ENCODE results near the gene MACROH2A1.

The MACROH2A1 gene

DNA sequence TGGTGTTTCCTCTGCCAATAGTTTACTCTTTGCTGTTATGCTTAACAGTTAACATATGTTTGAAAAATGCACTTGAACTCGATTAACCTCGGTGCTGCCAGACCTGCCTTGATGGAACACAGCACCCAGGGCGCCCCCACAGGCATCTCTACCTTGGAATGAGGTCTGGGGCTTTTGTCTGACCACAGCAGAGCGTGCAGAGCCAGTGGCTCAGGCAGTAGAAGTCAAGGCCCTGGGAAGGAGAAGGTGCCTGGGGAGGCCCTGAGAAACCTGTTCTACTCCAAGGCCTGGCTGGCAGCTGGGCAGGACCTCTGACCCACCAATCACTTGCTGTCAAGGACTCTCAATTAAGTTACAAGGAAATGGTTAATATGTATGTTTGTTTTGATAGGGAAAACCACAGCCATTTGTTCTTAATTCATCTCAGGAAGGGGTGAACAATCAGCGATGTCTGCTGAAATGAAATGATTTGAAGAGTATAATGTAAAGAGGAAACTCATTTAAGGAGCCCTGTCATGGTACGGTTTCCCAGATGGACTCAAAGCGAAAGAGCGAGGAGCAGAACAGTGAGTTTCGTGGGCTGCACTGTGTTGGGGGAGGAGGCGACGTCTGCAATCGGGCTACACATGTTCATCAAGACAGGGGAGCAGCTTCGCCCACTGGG is 21.9 kb downstream of the MACROH2A1 start:
- Histone ChIP-seq H3K4me2 (ENCODE audit: low read length) (peak overlapping the region; percentile 50), H2AFZ (ENCODE audit: low read depth, low read length) (no peak overlapping the region), H3K4me1 (ENCODE audit: low read length) (peaks cover 22% of the 10 kb centered on the region), H3K27me3 (ENCODE audit: low read depth, low read length) (no peaks in the 10 kb centered on the region), H3K36me3 (replicated peaks; ENCODE audit: low read depth, low read length) (peaks cover 46% of the 10 kb centered on the region), H3K4me3 (ENCODE audit: low read length) (0 out of 2 replicates have a peak overlapping the region, but pooled peaks have one; percentile 32), H4K20me1 (ENCODE audit: insufficient read depth, low read length) (peaks cover 62% of the 10 kb centered on the region), H3K27ac (ENCODE audit: low read length) (no peak overlapping the region), H3K9me3 (ENCODE audit: insufficient read depth, low read length) (no peaks in the 10 kb centered on the region), H3K79me2 (ENCODE audit: low read length) (peaks cover 62% of the 10 kb centered on the region), H3K9ac (ENCODE audit: low read length) (no peak overlapping the region)
- TF ChIP-seq, protein P1, sequence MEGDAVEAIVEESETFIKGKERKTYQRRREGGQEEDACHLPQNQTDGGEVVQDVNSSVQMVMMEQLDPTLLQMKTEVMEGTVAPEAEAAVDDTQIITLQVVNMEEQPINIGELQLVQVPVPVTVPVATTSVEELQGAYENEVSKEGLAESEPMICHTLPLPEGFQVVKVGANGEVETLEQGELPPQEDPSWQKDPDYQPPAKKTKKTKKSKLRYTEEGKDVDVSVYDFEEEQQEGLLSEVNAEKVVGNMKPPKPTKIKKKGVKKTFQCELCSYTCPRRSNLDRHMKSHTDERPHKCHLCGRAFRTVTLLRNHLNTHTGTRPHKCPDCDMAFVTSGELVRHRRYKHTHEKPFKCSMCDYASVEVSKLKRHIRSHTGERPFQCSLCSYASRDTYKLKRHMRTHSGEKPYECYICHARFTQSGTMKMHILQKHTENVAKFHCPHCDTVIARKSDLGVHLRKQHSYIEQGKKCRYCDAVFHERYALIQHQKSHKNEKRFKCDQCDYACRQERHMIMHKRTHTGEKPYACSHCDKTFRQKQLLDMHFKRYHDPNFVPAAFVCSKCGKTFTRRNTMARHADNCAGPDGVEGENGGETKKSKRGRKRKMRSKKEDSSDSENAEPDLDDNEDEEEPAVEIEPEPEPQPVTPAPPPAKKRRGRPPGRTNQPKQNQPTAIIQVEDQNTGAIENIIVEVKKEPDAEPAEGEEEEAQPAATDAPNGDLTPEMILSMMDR (IDR thresholded peaks at IDR 0.05; ENCODE audit: low read depth, low read length) = no peak
- TF ChIP-seq EZH2phosphoT487 (IDR thresholded peaks at IDR 0.05; ENCODE audit: low read depth) = no peak

DNA sequence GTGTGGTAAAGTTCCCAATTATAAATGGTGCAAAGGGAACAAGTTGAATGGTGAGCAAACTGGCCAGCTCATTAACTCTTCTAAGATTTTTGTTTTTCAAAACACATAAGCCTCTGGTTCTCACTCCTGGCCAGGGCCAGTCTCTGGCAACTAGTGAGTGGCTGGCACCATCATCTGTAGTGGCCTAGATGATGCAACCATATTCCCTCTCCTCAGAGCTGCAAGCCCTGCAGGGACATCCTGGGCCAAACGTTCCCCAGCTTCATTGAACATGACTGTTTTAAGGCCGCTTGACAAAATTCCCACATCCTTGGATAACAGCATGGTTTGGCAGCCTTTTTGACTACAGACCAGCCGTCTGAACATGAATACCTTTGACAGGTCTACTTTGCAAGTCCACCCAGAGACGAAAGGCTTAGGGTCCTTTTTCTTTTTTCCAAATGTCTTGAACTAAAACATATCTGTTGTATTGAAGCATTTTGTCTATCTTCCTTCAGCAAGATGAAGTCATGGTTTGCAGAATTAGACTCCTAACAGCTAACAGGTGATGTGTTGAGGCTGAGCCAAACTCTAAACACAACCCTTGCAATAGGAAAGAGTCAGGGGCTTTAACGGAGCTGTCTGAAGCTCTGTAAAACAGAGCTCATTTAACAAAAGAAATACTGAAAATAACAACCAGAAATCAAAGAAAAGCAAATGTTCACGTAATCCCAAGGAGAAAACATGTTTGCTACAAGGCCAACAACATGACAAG is 23.8 kb downstream of the MACROH2A1 start:
- no peaks in the 10 kb centered on the region for H3K9me3 ChIP-seq (ENCODE audit: insufficient read depth, low read length)
- no peak for TF ChIP-seq EZH2phosphoT487 (IDR thresholded peaks at IDR 0.05; ENCODE audit: low read depth)
- TF ChIP-seq, protein P1 (IDR thresholded peaks at IDR 0.05; ENCODE audit: low read depth, low read length) = no peak
- H3K27me3 ChIP-seq (ENCODE audit: low read depth, low read length) = no peaks in the 10 kb centered on the region
- H3K4me1 ChIP-seq (ENCODE audit: low read length) = peaks cover 22% of the 10 kb centered on the region
- H2AFZ ChIP-seq (ENCODE audit: low read depth, low read length) = no peak overlapping the region
- peaks cover 56% of the 10 kb centered on the region for H4K20me1 ChIP-seq (ENCODE audit: insufficient read depth, low read length)
- peaks cover 63% of the 10 kb centered on the region for H3K79me2 ChIP-seq (ENCODE audit: low read length)
- peaks cover 41% of the 10 kb centered on the region for H3K36me3 ChIP-seq (replicated peaks; ENCODE audit: low read depth, low read length)
- H3K4me3 ChIP-seq (ENCODE audit: low read length) = no peak overlapping the region
- H3K9ac ChIP-seq (ENCODE audit: low read length) = no peak overlapping the region
- H3K27ac ChIP-seq (ENCODE audit: low read length) = no peak overlapping the region
- H3K4me2 ChIP-seq (ENCODE audit: low read length) = no peak overlapping the region

DNA sequence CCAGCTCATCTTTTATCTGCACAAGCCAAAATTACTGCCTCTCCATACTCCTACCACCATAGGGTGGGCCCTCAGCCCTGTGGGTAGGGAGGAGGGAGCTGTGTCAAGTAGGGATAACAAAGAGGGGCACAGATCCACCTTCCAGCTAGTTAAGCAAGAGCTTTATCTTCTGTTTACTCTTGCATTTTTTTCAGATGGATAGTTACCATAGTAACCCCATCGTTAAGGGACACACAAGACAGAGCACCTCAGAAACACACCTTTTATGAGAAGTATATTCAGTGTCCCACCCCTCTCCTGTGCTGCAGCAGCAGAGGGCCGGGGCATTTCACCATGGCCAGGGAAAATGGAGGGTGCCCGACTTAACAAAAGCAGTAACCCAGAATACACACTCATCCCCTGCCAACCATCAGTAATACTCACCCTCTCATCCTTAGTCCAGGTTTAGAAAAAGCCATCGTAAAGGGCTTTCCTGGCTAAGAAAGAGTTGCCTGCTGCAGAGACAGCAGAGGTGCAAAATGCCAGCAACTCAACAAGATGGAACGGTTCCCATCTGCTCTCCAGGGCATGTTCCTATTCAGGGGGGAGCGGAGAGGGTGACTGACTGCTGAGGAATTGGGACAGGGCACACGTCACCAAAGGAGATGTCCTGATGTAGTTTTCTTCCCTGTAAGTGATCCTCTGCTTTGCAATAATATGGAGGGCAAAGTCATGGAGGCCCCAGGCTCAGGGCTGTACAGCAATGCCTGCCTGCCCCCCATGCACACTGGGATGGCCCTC is 25.1 kb downstream of the MACROH2A1 start:
- Histone ChIP-seq H3K9ac (ENCODE audit: low read length) (no peak overlapping the region), H3K27ac (ENCODE audit: low read length) (no peak overlapping the region), H3K9me3 (ENCODE audit: insufficient read depth, low read length) (no peaks in the 10 kb centered on the region), H2AFZ (ENCODE audit: low read depth, low read length) (no peak overlapping the region), H3K79me2 (ENCODE audit: low read length) (peaks cover 63% of the 10 kb centered on the region), H4K20me1 (ENCODE audit: insufficient read depth, low read length) (peaks cover 50% of the 10 kb centered on the region), H3K4me3 (ENCODE audit: low read length) (no peak overlapping the region), H3K36me3 (replicated peaks; ENCODE audit: low read depth, low read length) (peaks cover 38% of the 10 kb centered on the region), H3K4me2 (ENCODE audit: low read length) (no peak overlapping the region), H3K27me3 (ENCODE audit: low read depth, low read length) (no peaks in the 10 kb centered on the region), H3K4me1 (ENCODE audit: low read length) (peaks cover 22% of the 10 kb centered on the region)
- no peak for TF ChIP-seq EZH2phosphoT487 (IDR thresholded peaks at IDR 0.05; ENCODE audit: low read depth)
- TF ChIP-seq, protein P1 (IDR thresholded peaks at IDR 0.05; ENCODE audit: low read depth, low read length) = no peak

Measured in OCI-LY3 (cell line).